ENCODE results near the gene NHERF1.

DNA sequence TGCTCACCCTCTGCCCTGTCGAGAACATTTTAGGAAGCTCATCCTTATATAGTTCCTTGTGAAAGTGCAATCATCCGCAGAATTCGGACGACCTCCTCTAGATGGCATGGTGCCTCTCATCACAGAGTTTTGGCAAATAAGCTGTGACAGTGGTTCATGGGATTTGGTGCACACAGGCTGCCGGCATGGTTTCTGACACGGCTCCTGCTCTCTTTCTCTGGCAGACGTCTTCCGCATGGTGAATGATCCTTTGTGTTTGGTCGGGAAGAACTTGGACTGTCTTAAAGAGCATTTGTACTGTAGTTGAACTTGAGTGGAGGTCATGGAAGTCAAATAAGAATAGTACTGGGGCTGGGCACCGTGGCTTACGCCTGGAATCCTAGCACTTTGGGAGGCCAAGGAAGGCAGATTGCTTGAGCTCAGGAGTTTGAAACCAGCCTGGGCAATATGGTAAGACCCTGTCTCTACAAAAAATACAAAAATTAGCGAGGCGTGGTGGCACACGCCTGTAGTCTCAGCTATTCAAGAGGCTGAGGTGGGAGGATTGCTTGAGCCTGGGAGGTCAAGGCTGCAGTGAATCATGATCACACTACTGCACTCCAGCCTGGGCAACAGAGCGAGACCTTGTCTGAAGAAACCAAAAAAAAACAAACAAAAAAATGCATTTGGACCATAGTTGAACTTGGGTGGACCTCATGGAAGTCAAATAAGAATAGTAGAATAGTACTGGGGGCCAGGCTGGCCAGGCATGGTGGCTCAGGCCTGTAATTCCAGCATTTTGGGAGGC is 62.5 kb downstream of the NHERF1 start:
- TF ChIP-seq POLR2A (IDR thresholded peaks at IDR 0.05) (no peak), EP300 (IDR thresholded peaks at IDR 0.05) (no peak)
- TF ChIP-seq, protein P1, sequence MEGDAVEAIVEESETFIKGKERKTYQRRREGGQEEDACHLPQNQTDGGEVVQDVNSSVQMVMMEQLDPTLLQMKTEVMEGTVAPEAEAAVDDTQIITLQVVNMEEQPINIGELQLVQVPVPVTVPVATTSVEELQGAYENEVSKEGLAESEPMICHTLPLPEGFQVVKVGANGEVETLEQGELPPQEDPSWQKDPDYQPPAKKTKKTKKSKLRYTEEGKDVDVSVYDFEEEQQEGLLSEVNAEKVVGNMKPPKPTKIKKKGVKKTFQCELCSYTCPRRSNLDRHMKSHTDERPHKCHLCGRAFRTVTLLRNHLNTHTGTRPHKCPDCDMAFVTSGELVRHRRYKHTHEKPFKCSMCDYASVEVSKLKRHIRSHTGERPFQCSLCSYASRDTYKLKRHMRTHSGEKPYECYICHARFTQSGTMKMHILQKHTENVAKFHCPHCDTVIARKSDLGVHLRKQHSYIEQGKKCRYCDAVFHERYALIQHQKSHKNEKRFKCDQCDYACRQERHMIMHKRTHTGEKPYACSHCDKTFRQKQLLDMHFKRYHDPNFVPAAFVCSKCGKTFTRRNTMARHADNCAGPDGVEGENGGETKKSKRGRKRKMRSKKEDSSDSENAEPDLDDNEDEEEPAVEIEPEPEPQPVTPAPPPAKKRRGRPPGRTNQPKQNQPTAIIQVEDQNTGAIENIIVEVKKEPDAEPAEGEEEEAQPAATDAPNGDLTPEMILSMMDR (IDR thresholded peaks at IDR 0.05) = no peak

Data from suprapubic skin (tissue), 3 donors.